ENCODE data around the gene EID2.

- TF ChIP-seq, protein P1, sequence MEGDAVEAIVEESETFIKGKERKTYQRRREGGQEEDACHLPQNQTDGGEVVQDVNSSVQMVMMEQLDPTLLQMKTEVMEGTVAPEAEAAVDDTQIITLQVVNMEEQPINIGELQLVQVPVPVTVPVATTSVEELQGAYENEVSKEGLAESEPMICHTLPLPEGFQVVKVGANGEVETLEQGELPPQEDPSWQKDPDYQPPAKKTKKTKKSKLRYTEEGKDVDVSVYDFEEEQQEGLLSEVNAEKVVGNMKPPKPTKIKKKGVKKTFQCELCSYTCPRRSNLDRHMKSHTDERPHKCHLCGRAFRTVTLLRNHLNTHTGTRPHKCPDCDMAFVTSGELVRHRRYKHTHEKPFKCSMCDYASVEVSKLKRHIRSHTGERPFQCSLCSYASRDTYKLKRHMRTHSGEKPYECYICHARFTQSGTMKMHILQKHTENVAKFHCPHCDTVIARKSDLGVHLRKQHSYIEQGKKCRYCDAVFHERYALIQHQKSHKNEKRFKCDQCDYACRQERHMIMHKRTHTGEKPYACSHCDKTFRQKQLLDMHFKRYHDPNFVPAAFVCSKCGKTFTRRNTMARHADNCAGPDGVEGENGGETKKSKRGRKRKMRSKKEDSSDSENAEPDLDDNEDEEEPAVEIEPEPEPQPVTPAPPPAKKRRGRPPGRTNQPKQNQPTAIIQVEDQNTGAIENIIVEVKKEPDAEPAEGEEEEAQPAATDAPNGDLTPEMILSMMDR (IDR thresholded peaks at IDR 0.05): no peak
- no peak for TF ChIP-seq POLR2A (IDR thresholded peaks at IDR 0.05)
Measured at GRCh38 chr19:39518458-39518857, 21.5 kb downstream of the EID2 start.

Data from tibial nerve (tissue), 3 donors.